Astrocyte (in vitro differentiated cells and primary cell): ENCODE measurements around the gene LAMP1. TPM values are rescaled to one million over a fixed set of nuclear protein-coding genes. Genes with fewer than 3 reads are reported as not detected.

Experiments used
- DNase-seq: peaks from one replicate; pipeline ENCODE4 v3.0.0-alpha.2; 2010; ENCODE audit warnings: low read depth
- FAIRE-seq: peaks from 2 replicates; lab custom pipeline; 2011; peaks lifted over from hg19 to GRCh38; lab: Jason Lieb, UNC
- H2AFZ ChIP-seq: 2 replicates; pipeline ENCODE4 v1.6.0; 2012; ENCODE audit warnings: low read depth, low read length, inconsistent platforms
- H3K27ac ChIP-seq: 2 replicates; pipeline ENCODE4 v1.5.1; 2011; ENCODE audit warnings: low read depth, low read length, inconsistent platforms
- H3K27me3 ChIP-seq: 2 replicates; pipeline ENCODE4 v1.6.0; 2011; ENCODE audit warnings: low read length, inconsistent platforms; ENCODE audit not compliant: insufficient read depth
- H3K36me3 ChIP-seq: 2 replicates; pipeline ENCODE4 v1.5.1; 2011; ENCODE audit warnings: low read length, inconsistent platforms; ENCODE audit not compliant: insufficient read depth
- H3K4me1 ChIP-seq: 2 replicates; pipeline ENCODE4 v1.5.1; 2011; ENCODE audit warnings: low read length, inconsistent platforms; ENCODE audit not compliant: insufficient read depth
- H3K4me2 ChIP-seq: 2 replicates; pipeline ENCODE4 v1.6.0; 2012; ENCODE audit warnings: low read length, inconsistent platforms
- H3K4me3 ChIP-seq: 2 replicates; pipeline ENCODE4 v1.5.1; 2011; ENCODE audit warnings: low read depth, mild to moderate bottlenecking, low read length, inconsistent platforms; ENCODE audit not compliant: insufficient read depth
- H3K79me2 ChIP-seq: 2 replicates; pipeline ENCODE4 v1.6.0; 2012; ENCODE audit warnings: mild to moderate bottlenecking, low read length, inconsistent platforms; ENCODE audit not compliant: insufficient read depth
- H3K9ac ChIP-seq: 2 replicates; pipeline ENCODE4 v1.6.0; 2012; ENCODE audit warnings: mild to moderate bottlenecking, low read length, inconsistent platforms
- H3K9me3 ChIP-seq: 2 replicates; pipeline ENCODE4 v1.5.1; 2012; ENCODE audit warnings: low read depth, mild to moderate bottlenecking, low read length, inconsistent platforms; ENCODE audit not compliant: insufficient read depth
- H4K20me1 ChIP-seq: 2 replicates; pipeline ENCODE4 v1.6.0; 2012; ENCODE audit warnings: low read length, inconsistent platforms; ENCODE audit not compliant: insufficient read depth
- H3K27ac Mint-ChIP-seq: one replicate; pipeline ENCODE4 v1.8.0; 2021; ENCODE audit warnings: mild to moderate bottlenecking, mixed read lengths; ENCODE audit not compliant: unreplicated experiment
- H3K27me3 Mint-ChIP-seq: one replicate; pipeline ENCODE4 v1.8.0; 2021; ENCODE audit warnings: low read depth, mixed read lengths; ENCODE audit not compliant: unreplicated experiment
- H3K36me3 Mint-ChIP-seq: one replicate; pipeline ENCODE4 v1.8.0; 2021; ENCODE audit warnings: low read depth, mixed read lengths; ENCODE audit not compliant: unreplicated experiment
- H3K4me1 Mint-ChIP-seq: one replicate; pipeline ENCODE4 v1.8.0; 2021; ENCODE audit warnings: low read depth, mixed read lengths; ENCODE audit not compliant: unreplicated experiment
- H3K4me3 Mint-ChIP-seq: one replicate; pipeline ENCODE4 v1.8.0; 2021; ENCODE audit warnings: mild to moderate bottlenecking, moderate library complexity, mixed read lengths; ENCODE audit not compliant: unreplicated experiment
- H3K9me3 Mint-ChIP-seq: one replicate; pipeline ENCODE4 v1.8.0; 2021; ENCODE audit warnings: mild to moderate bottlenecking, mixed read lengths; ENCODE audit not compliant: unreplicated experiment
- EZH2 ChIP-seq: IDR thresholded peaks from 2 replicates; pipeline ENCODE4 v1.6.1; 2012; ENCODE audit warnings: mild to moderate bottlenecking, low read length, inconsistent platforms; ENCODE audit not compliant: insufficient read depth
- total RNA-seq: library from RNA; stranded (reverse); gene quantifications from 2 replicates; pipeline ENCODE4 v1.2.1, GENCODE V29; 2021
- TF ChIP-seq, protein P1 (sequence below): IDR thresholded peaks from 2 replicates; pipeline ENCODE4 v1.5.1; 2011; ENCODE audit warnings: low read depth, mild to moderate bottlenecking, inconsistent platforms, low read length, moderate library complexity; ENCODE audit not compliant: insufficient read depth

The LAMP1 gene
- total RNA-seq, 1 donor from 2014 or later, result 313 TPM

DNA sequence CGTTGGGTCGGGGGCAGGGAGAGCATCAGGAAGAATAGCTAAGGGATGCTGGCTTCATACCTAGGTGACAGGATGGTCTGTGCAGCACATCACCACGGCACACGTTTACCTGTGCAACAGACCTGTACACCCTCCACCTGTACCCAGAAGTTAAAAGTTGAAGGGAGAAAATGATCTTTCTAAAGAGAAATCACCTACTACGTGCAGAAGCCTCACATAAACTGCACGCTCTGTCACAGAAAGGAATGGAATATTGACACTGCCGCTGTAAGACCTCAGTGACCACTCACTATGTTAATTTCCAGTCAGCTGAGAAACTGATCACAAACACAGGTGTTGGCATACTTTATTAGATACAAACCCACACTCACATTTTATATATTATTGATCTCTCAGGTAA lies 26.8 kb downstream of the LAMP1 start:
- Mint-ChIP-seq H3K4me1 (peaks cover 4% of the 10 kb centered on the region), H3K27me3 (peaks cover 7% of the 10 kb centered on the region), H3K36me3 (peaks cover 30% of the 10 kb centered on the region), H3K4me3 (no peak overlapping the region), H3K9me3 (no peaks in the 10 kb centered on the region), H3K27ac (no peak overlapping the region)
- no peak overlapping the region for H2AFZ ChIP-seq
- no peaks in the 10 kb centered on the region for H3K27me3 ChIP-seq
- H3K36me3 ChIP-seq, result peaks cover 19% of the 10 kb centered on the region
- H3K79me2 ChIP-seq, result peaks cover 7% of the 10 kb centered on the region
- peaks cover 30% of the 10 kb centered on the region for H4K20me1 ChIP-seq
- DNase-seq, result no peak
- no peaks in the 10 kb centered on the region for H3K9me3 ChIP-seq
- no peak overlapping the region for H3K27ac ChIP-seq
- no peak overlapping the region for H3K9ac ChIP-seq
- TF ChIP-seq EZH2, result no peak
- TF ChIP-seq, protein P1, sequence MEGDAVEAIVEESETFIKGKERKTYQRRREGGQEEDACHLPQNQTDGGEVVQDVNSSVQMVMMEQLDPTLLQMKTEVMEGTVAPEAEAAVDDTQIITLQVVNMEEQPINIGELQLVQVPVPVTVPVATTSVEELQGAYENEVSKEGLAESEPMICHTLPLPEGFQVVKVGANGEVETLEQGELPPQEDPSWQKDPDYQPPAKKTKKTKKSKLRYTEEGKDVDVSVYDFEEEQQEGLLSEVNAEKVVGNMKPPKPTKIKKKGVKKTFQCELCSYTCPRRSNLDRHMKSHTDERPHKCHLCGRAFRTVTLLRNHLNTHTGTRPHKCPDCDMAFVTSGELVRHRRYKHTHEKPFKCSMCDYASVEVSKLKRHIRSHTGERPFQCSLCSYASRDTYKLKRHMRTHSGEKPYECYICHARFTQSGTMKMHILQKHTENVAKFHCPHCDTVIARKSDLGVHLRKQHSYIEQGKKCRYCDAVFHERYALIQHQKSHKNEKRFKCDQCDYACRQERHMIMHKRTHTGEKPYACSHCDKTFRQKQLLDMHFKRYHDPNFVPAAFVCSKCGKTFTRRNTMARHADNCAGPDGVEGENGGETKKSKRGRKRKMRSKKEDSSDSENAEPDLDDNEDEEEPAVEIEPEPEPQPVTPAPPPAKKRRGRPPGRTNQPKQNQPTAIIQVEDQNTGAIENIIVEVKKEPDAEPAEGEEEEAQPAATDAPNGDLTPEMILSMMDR, result no peak
- H3K4me1 ChIP-seq, result no peaks in the 10 kb centered on the region
- no peak overlapping the region for H3K4me2 ChIP-seq
- no peak overlapping the region for H3K4me3 ChIP-seq
- FAIRE-seq, result no peak

DNA sequence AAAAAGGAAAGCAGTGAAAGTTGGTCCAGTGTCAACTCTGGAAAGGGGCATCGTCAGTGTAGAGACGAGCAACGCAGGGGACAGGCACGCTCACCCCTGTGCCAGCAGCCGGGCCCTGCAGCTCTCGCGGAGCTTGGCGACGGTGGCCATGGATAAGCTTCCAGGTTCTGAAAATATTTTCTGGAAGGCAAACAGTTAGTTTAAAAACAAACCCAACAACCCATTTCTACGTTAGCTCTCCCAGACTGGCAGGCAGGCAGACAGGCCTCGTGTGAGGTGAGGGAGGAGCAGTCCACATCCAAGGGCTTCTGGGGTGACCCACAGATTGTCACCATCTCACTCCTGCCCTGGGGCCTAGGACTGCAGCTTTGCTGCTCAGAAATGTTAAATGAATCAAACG lies 27.4 kb downstream of the LAMP1 start:
- no peak for FAIRE-seq
- no peaks in the 10 kb centered on the region for H3K27me3 ChIP-seq
- Mint-ChIP-seq H3K4me3 (no peak overlapping the region), H3K27me3 (peaks cover 9% of the 10 kb centered on the region), H3K27ac (no peak overlapping the region), H3K9me3 (no peaks in the 10 kb centered on the region), H3K4me1 (peaks cover 4% of the 10 kb centered on the region), H3K36me3 (peaks cover 30% of the 10 kb centered on the region)
- no peak overlapping the region for H3K4me3 ChIP-seq
- peaks cover 19% of the 10 kb centered on the region for H3K36me3 ChIP-seq
- H3K4me2 ChIP-seq, result no peak overlapping the region
- H4K20me1 ChIP-seq, result peaks cover 25% of the 10 kb centered on the region
- no peak overlapping the region for H2AFZ ChIP-seq
- H3K27ac ChIP-seq, result no peak overlapping the region
- no peak for DNase-seq
- H3K79me2 ChIP-seq, result peaks cover 2% of the 10 kb centered on the region
- no peak for TF ChIP-seq EZH2
- TF ChIP-seq, protein P1, result no peak
- no peaks in the 10 kb centered on the region for H3K4me1 ChIP-seq
- H3K9ac ChIP-seq, result no peak overlapping the region
- H3K9me3 ChIP-seq, result no peaks in the 10 kb centered on the region

- Mint-ChIP-seq H3K4me3 (no peak overlapping the region), H3K9me3 (no peaks in the 10 kb centered on the region), H3K36me3 (peaks cover 28% of the 10 kb centered on the region), H3K27ac (no peak overlapping the region), H3K4me1 (no peaks in the 10 kb centered on the region), H3K27me3 (peaks cover 13% of the 10 kb centered on the region)
- no peaks in the 10 kb centered on the region for H3K79me2 ChIP-seq
- no peaks in the 10 kb centered on the region for H3K27me3 ChIP-seq
- no peaks in the 10 kb centered on the region for H3K4me1 ChIP-seq
- TF ChIP-seq EZH2, result no peak
- TF ChIP-seq, protein P1, result no peak
- no peak overlapping the region for H3K9ac ChIP-seq
- peaks cover 18% of the 10 kb centered on the region for H3K36me3 ChIP-seq
- no peaks in the 10 kb centered on the region for H3K9me3 ChIP-seq
- H4K20me1 ChIP-seq, result peaks cover 13% of the 10 kb centered on the region
- no peak for FAIRE-seq
- no peak overlapping the region for H3K4me2 ChIP-seq
- H2AFZ ChIP-seq, result no peak overlapping the region
- no peak overlapping the region for H3K27ac ChIP-seq
- H3K4me3 ChIP-seq, result no peak overlapping the region
- DNase-seq, result no peak
These were observed 28.7 kb downstream of the LAMP1 start for GRCh38 chr13:113325779-113326178.
